Karpas-422 (cell line): ENCODE measurements around the gene PTPRH. TPM values are rescaled to one million over a fixed set of nuclear protein-coding genes. Genes with fewer than 3 reads are reported as not detected.

ENCODE experiments used
- DNase-seq: peaks from one replicate; pipeline ENCODE4 v3.0.0-alpha.2; 2015
- H2AFZ ChIP-seq: fragments of 200-600 bp; sonication (generic); 2 replicates; pipeline ENCODE4 v1.6.1; 2014; ENCODE audit warnings: antibody characterized with exemption, low read length, mixed read lengths
- H3K27ac ChIP-seq: fragments of 200-600 bp; sonication (generic); 2 replicates; pipeline ENCODE4 v1.5.1; 2014; ENCODE audit warnings: mild to moderate bottlenecking, low read length, moderate library complexity
- H3K27me3 ChIP-seq: fragments of 200-600 bp; sonication (generic); 2 replicates; pipeline ENCODE4 v1.6.1; 2014; ENCODE audit warnings: low read length, mixed read lengths
- H3K36me3 ChIP-seq: fragments of 200-600 bp; sonication (generic); 2 replicates; pipeline ENCODE4 v1.6.1; 2014; ENCODE audit warnings: low read length, mixed read lengths; ENCODE audit not compliant: insufficient read depth
- H3K4me1 ChIP-seq: fragments of 200-600 bp; sonication (generic); 2 replicates; pipeline ENCODE4 v1.6.1; 2014; ENCODE audit warnings: mild to moderate bottlenecking, low read length, mixed read lengths
- H3K4me2 ChIP-seq: fragments of 200-600 bp; sonication (generic); 2 replicates; pipeline ENCODE4 v1.6.1; 2014; ENCODE audit warnings: low read length, low read depth, mild to moderate bottlenecking; ENCODE audit not compliant: poor library complexity, severe bottlenecking
- H3K4me3 ChIP-seq: fragments of 200-600 bp; sonication (generic); 2 replicates; pipeline ENCODE4 v1.5.1; 2014; ENCODE audit warnings: mild to moderate bottlenecking, antibody characterized with exemption, low read length, mixed read lengths
- H3K79me2 ChIP-seq: fragments of 200-600 bp; sonication (generic); 2 replicates; pipeline ENCODE4 v1.6.1; 2014; ENCODE audit warnings: mild to moderate bottlenecking, low read length, mixed read lengths
- H3K9ac ChIP-seq: fragments of 200-600 bp; sonication (generic); 2 replicates; pipeline ENCODE4 v1.6.0; 2014; ENCODE audit warnings: low read length
- H3K9me2 ChIP-seq: fragments of 200-600 bp; sonication (generic), shearing (Covaris generic); replicated peaks from 2 replicates; pipeline ENCODE4 v1.6.0; 2014; ENCODE audit warnings: mild to moderate bottlenecking, low read length, moderate library complexity; ENCODE audit not compliant: insufficient read depth
- H3K9me3 ChIP-seq: fragments of 300-700, 200-600 bp; sonication (generic); 2 replicates; pipeline ENCODE4 v1.6.1; 2014; ENCODE audit warnings: low read length, mixed read lengths
- H4K20me1 ChIP-seq: fragments of 200-600 bp; sonication (generic); 2 replicates; pipeline ENCODE4 v1.6.1; 2014; ENCODE audit warnings: mild to moderate bottlenecking, antibody characterized with exemption, low read length, low read depth; ENCODE audit not compliant: insufficient read depth
- total RNA-seq: library from RNA; depleted of rRNA; stranded (reverse); fragments of >200 nt; shearing (Covaris generic); gene quantifications from 2 replicates; pipeline ENCODE4 v1.2.3, GENCODE V29; 2014; ENCODE audit warnings: low replicate concordance

PTPRH gene
- total RNA-seq, 1 experiment from 2014 or later: 1.4 TPM

GRCh38 chr19:55189403-55189835 is 19.9 kb downstream of the PTPRH start:
- Histone ChIP-seq H3K36me3 (no peaks in the 10 kb centered on the region), H3K9me2 (no peaks in the 10 kb centered on the region), H3K27me3 (no peaks in the 10 kb centered on the region), H4K20me1 (no peaks in the 10 kb centered on the region), H3K4me3 (no peak overlapping the region), H3K79me2 (no peaks in the 10 kb centered on the region), H3K9ac (no peak overlapping the region), H3K4me2 (no peak overlapping the region), H3K9me3 (no peaks in the 10 kb centered on the region), H2AFZ (no peak overlapping the region), H3K27ac (no peak overlapping the region), H3K4me1 (no peaks in the 10 kb centered on the region)
- DNase-seq: no peak

GRCh38 chr19:55188625-55189024 is 20.7 kb downstream of the PTPRH start:
- H3K79me2 ChIP-seq: no peaks in the 10 kb centered on the region
- no peaks in the 10 kb centered on the region for H3K9me3 ChIP-seq
- H3K4me3 ChIP-seq: no peak overlapping the region
- H3K27ac ChIP-seq: no peak overlapping the region
- H2AFZ ChIP-seq: no peak overlapping the region
- H4K20me1 ChIP-seq: no peaks in the 10 kb centered on the region
- no peak overlapping the region for H3K4me2 ChIP-seq
- H3K4me1 ChIP-seq: no peaks in the 10 kb centered on the region
- H3K9ac ChIP-seq: no peak overlapping the region
- DNase-seq: no peak
- H3K9me2 ChIP-seq: no peaks in the 10 kb centered on the region
- no peaks in the 10 kb centered on the region for H3K27me3 ChIP-seq
- no peaks in the 10 kb centered on the region for H3K36me3 ChIP-seq

- Histone ChIP-seq H2AFZ (no peak overlapping the region), H3K4me1 (no peaks in the 10 kb centered on the region), H3K27ac (no peak overlapping the region), H3K4me3 (no peak overlapping the region), H3K79me2 (no peaks in the 10 kb centered on the region), H3K36me3 (no peaks in the 10 kb centered on the region), H3K9me3 (no peaks in the 10 kb centered on the region), H4K20me1 (no peaks in the 10 kb centered on the region), H3K27me3 (no peaks in the 10 kb centered on the region), H3K9me2 (no peaks in the 10 kb centered on the region), H3K9ac (no peak overlapping the region), H3K4me2 (no peak overlapping the region)
- DNase-seq: no peak
These were observed 23.2 kb downstream of the PTPRH start for GRCh38 chr19:55186080-55186479.

GRCh38 chr19:55181740-55182139 is 27.6 kb downstream of the PTPRH start:
- Histone ChIP-seq H3K9me2 (no peaks in the 10 kb centered on the region), H3K9me3 (no peaks in the 10 kb centered on the region), H3K36me3 (no peaks in the 10 kb centered on the region), H3K4me3 (no peak overlapping the region), H2AFZ (no peak overlapping the region), H3K27ac (no peak overlapping the region), H3K4me2 (no peak overlapping the region), H3K9ac (no peak overlapping the region), H3K27me3 (no peaks in the 10 kb centered on the region), H3K79me2 (no peaks in the 10 kb centered on the region), H3K4me1 (peaks cover 16% of the 10 kb centered on the region), H4K20me1 (peaks cover 7% of the 10 kb centered on the region)
- DNase-seq: no peak

- Histone ChIP-seq H3K9me3 (no peaks in the 10 kb centered on the region), H3K79me2 (no peaks in the 10 kb centered on the region), H3K9me2 (no peaks in the 10 kb centered on the region), H3K4me3 (peak within 1 kb of the TSS; percentile 64), H3K4me2 (peak within 1 kb of the TSS; percentile 75), H3K36me3 (no peaks in the 10 kb centered on the region), H2AFZ (peak within 1 kb of the TSS; percentile 57; the same call in 1 of the 2 replicates), H3K27me3 (no peaks in the 10 kb centered on the region), H3K9ac (0 out of 2 replicates have a peak within 1 kb of the TSS, but pooled peaks have one; percentile 30), H4K20me1 (peaks cover 7% of the 10 kb centered on the region), H3K27ac (no peak within 1 kb of the TSS), H3K4me1 (peaks cover 16% of the 10 kb centered on the region)
- DNase-seq: peak; percentile 90
These were observed 29.5 kb downstream of the PTPRH start, which contains the start of gene SYT5 for GRCh38 chr19:55179606-55180484. SYT5 (minus strand) TSS chr19:55180289; CDS start chr19:55179041, 1,248 bp downstream.

- Histone ChIP-seq H3K27me3 (no peaks in the 10 kb centered on the region), H3K9me3 (no peaks in the 10 kb centered on the region), H3K4me1 (peaks cover 16% of the 10 kb centered on the region), H3K27ac (no peak overlapping the region), H3K4me2 (peak overlapping the region; percentile 75), H4K20me1 (peaks cover 7% of the 10 kb centered on the region), H3K36me3 (no peaks in the 10 kb centered on the region), H2AFZ (peak overlapping the region; percentile 57; the same call in 1 of the 2 replicates), H3K4me3 (peak overlapping the region; percentile 64), H3K9ac (0 out of 2 replicates have a peak overlapping the region, but pooled peaks have one; percentile 30), H3K9me2 (no peaks in the 10 kb centered on the region), H3K79me2 (no peaks in the 10 kb centered on the region)
- peak; percentile 99 for DNase-seq
These were observed 30.3 kb downstream of the PTPRH start for GRCh38 chr19:55178781-55179599.

GRCh38 chr19:55176076-55176475 is 33.2 kb downstream of the PTPRH start:
- Histone ChIP-seq H3K27me3 (no peaks in the 10 kb centered on the region), H2AFZ (peak overlapping the region; percentile 14; the same call in 1 of the 2 replicates), H3K36me3 (no peaks in the 10 kb centered on the region), H3K4me3 (no peak overlapping the region), H3K9me2 (no peaks in the 10 kb centered on the region), H4K20me1 (peaks cover 7% of the 10 kb centered on the region), H3K27ac (no peak overlapping the region), H3K9me3 (no peaks in the 10 kb centered on the region), H3K9ac (no peak overlapping the region), H3K79me2 (no peaks in the 10 kb centered on the region), H3K4me2 (no peak overlapping the region), H3K4me1 (peaks cover 16% of the 10 kb centered on the region)
- DNase-seq: peak; percentile 67
